H9 (cell line): ENCODE data around the gene CARD8. TPM values are rescaled to one million over a fixed set of nuclear protein-coding genes. Genes with fewer than 3 reads are reported as not detected.

Experiments
- DNase-seq: peaks from one replicate; pipeline ENCODE4 v3.0.0-alpha.2; 2017
- H2AFZ ChIP-seq: one replicate; pipeline ENCODE4 v1.6.1; 2013; ENCODE audit warnings: mild to moderate bottlenecking, low read length, control low read depth, moderate library complexity
- H2AK5ac ChIP-seq: 2 replicates; pipeline ENCODE4 v1.6.1; 2013; ENCODE audit warnings: low read length, control low read depth, mixed read lengths; ENCODE audit not compliant: insufficient read length
- H2BK120ac ChIP-seq: one replicate; pipeline ENCODE4 v1.6.1; 2013; ENCODE audit warnings: low read depth, mild to moderate bottlenecking, low read length, control low read depth, inconsistent platforms; ENCODE audit not compliant: poor library complexity, severe bottlenecking
- H2BK12ac ChIP-seq: 2 replicates; pipeline ENCODE4 v1.6.1; 2013; ENCODE audit warnings: low read length, control low read depth, mixed read lengths, low read depth; ENCODE audit not compliant: insufficient read length
- H2BK15ac ChIP-seq: 2 replicates; pipeline ENCODE4 v1.6.1; 2013; ENCODE audit warnings: low read depth, low read length, control low read depth
- H2BK20ac ChIP-seq: one replicate; pipeline ENCODE4 v1.6.1; 2013; ENCODE audit warnings: low read depth, mild to moderate bottlenecking, low read length, control low read depth, inconsistent platforms; ENCODE audit not compliant: poor library complexity, severe bottlenecking
- H2BK5ac ChIP-seq: 2 replicates; pipeline ENCODE4 v1.6.1; 2013; ENCODE audit warnings: low read length, control low read depth, mixed read lengths; ENCODE audit not compliant: insufficient read length
- H3K14ac ChIP-seq: 2 replicates; pipeline ENCODE4 v1.6.1; 2013; ENCODE audit warnings: low read length, control low read depth; ENCODE audit not compliant: insufficient read depth
- H3K18ac ChIP-seq: 2 replicates; pipeline ENCODE4 v1.6.1; 2013; ENCODE audit warnings: low read depth, mild to moderate bottlenecking, mixed read lengths, low read length, control low read depth; ENCODE audit not compliant: insufficient read length
- H3K23ac ChIP-seq: 2 replicates; pipeline ENCODE4 v1.6.1; 2013; ENCODE audit warnings: low read length, control low read depth, mixed read lengths, low read depth; ENCODE audit not compliant: insufficient read length
- H3K23me2 ChIP-seq: 2 replicates; pipeline ENCODE4 v1.6.1; 2013; ENCODE audit warnings: low read depth, mild to moderate bottlenecking, mixed read lengths, low read length, control low read depth; ENCODE audit not compliant: insufficient read length, poor library complexity, severe bottlenecking
- H3K27ac ChIP-seq: 2 replicates; pipeline ENCODE4 v1.5.1; 2013; ENCODE audit warnings: low read length, control low read depth, mixed read lengths, low read depth; ENCODE audit not compliant: insufficient read length
- H3K27me3 ChIP-seq: 2 replicates; pipeline ENCODE4 v1.6.1; 2013; ENCODE audit warnings: low read length, control low read depth, inconsistent platforms; ENCODE audit not compliant: insufficient read depth
- H3K4ac ChIP-seq: 2 replicates; pipeline ENCODE4 v1.6.1; 2013; ENCODE audit warnings: low read depth, mild to moderate bottlenecking, control low read depth, inconsistent platforms, low read length, moderate library complexity
- H3K4me1 ChIP-seq: 2 replicates; pipeline ENCODE4 v1.6.1; 2013; ENCODE audit warnings: low read length, control low read depth, inconsistent platforms; ENCODE audit not compliant: insufficient read depth
- H3K4me2 ChIP-seq: 2 replicates; pipeline ENCODE4 v1.6.1; 2013; ENCODE audit warnings: low read length, control low read depth, mixed read lengths; ENCODE audit not compliant: insufficient read length, insufficient read depth
- H3K56ac ChIP-seq: 2 replicates; pipeline ENCODE4 v1.6.1; 2013; ENCODE audit warnings: low read depth, mild to moderate bottlenecking, mixed read lengths, low read length, control low read depth; ENCODE audit not compliant: insufficient read length
- H3K79me1 ChIP-seq: 2 replicates; pipeline ENCODE4 v1.6.1; 2013; ENCODE audit warnings: low read depth, mild to moderate bottlenecking, moderate library complexity, low read length, control low read depth, inconsistent platforms; ENCODE audit not compliant: insufficient read depth, poor library complexity, severe bottlenecking
- H3K79me2 ChIP-seq: 2 replicates; pipeline ENCODE4 v1.6.1; 2013; ENCODE audit warnings: low read length, control low read depth, inconsistent platforms; ENCODE audit not compliant: insufficient read depth
- H3K9ac ChIP-seq: 2 replicates; pipeline ENCODE4 v1.6.1; 2013; ENCODE audit warnings: low read length, control low read depth, mixed read lengths; ENCODE audit not compliant: insufficient read length; ENCODE audit errors: extremely low read depth
- H3K9me3 ChIP-seq: one replicate; pipeline ENCODE4 v1.6.1; 2013; ENCODE audit warnings: low read depth, low read length, inconsistent platforms; ENCODE audit not compliant: control insufficient read depth
- H3T11ph ChIP-seq: one replicate; pipeline ENCODE4 v1.6.1; 2013; ENCODE audit warnings: mild to moderate bottlenecking, low read length, control low read depth, inconsistent platforms
- H4K20me1 ChIP-seq: one replicate; pipeline ENCODE4 v1.6.1; 2013; ENCODE audit not compliant: control insufficient read depth, insufficient read length, insufficient read depth
- H4K5ac ChIP-seq: 2 replicates; pipeline ENCODE4 v1.6.1; 2013; ENCODE audit warnings: low read depth, mild to moderate bottlenecking, mixed read lengths, low read length, control low read depth; ENCODE audit not compliant: insufficient read length
- H4K8ac ChIP-seq: replicated peaks from 2 replicates; pipeline ENCODE4 v1.6.1; 2013; ENCODE audit warnings: low read length, control low read depth, mixed read lengths, low read depth; ENCODE audit not compliant: insufficient read length
- H4K91ac ChIP-seq: 2 replicates; pipeline ENCODE4 v1.6.1; 2013; ENCODE audit warnings: low read depth, mild to moderate bottlenecking, moderate library complexity, mixed read lengths, low read length, control low read depth; ENCODE audit not compliant: insufficient read length
- H3K27ac Mint-ChIP-seq, 3 experiments: 2 replicates in 2 of 3; 3 replicates in 1 of 3; pipeline ENCODE4 v1.8.0; 2020 to 2021; ENCODE audit warnings: mixed read lengths in 3 of 3, mild to moderate bottlenecking in 1 of 3, moderate library complexity in 1 of 3
- H3K27me3 Mint-ChIP-seq: 2 replicates; pipeline ENCODE4 v1.8.0; 2021; ENCODE audit warnings: low read depth, mild to moderate bottlenecking, moderate library complexity, mixed read lengths
- H3K36me3 Mint-ChIP-seq, 3 experiments: 2 replicates in 2 of 3; 3 replicates in 1 of 3; pipeline ENCODE4 v1.8.0; 2020 to 2021; ENCODE audit warnings: low read depth in 3 of 3, mixed read lengths in 3 of 3; ENCODE audit not compliant: insufficient read depth in 1 of 3
- H3K4me1 Mint-ChIP-seq, 2 experiments: 2 replicates each; pipeline ENCODE4 v1.8.0; 2020; ENCODE audit warnings: mixed read lengths in 2 of 2
- H3K4me3 Mint-ChIP-seq, 2 experiments: 2 replicates in 1 of 2; 3 replicates in 1 of 2; pipeline ENCODE4 v1.8.0; 2020 to 2021; ENCODE audit warnings: mild to moderate bottlenecking in 2 of 2, mixed read lengths in 2 of 2, moderate library complexity in 1 of 2
- H3K9me3 Mint-ChIP-seq, 2 experiments: 2 replicates in 1 of 2; 3 replicates in 1 of 2; pipeline ENCODE4 v1.8.0; 2020; ENCODE audit warnings: mild to moderate bottlenecking in 2 of 2, mixed read lengths in 2 of 2, moderate library complexity in 1 of 2
- WGBS: extraction: QIAGEN DNeasy Blood & Tissue Kit; methylation state at CpG from one replicate; pipeline ENCODE4 v1.1.7; 2013; ENCODE audit warnings: missing lambda C conversion rate, low lambda C conversion rate, mixed read lengths; ENCODE audit not compliant: insufficient read length; ENCODE audit errors: extremely low coverage; 5-methylcytosine and 5-hydroxymethylcytosine counted together
- total RNA-seq: library from RNA; stranded (reverse); gene quantifications from 2 replicates; pipeline ENCODE4 v1.2.1, GENCODE V29; 2021
- TF ChIP-seq, protein P1 (sequence below): fragments of 200-600 bp; sonication (generic); conservative IDR thresholded peaks from 3 replicates; pipeline ENCODE4 v1.8.0; 2021; ENCODE audit warnings: antibody characterized with exemption, mild to moderate bottlenecking

CARD8 gene
- total RNA-seq, 1 experiment from 2014 or later: 21.0 TPM

DNA sequence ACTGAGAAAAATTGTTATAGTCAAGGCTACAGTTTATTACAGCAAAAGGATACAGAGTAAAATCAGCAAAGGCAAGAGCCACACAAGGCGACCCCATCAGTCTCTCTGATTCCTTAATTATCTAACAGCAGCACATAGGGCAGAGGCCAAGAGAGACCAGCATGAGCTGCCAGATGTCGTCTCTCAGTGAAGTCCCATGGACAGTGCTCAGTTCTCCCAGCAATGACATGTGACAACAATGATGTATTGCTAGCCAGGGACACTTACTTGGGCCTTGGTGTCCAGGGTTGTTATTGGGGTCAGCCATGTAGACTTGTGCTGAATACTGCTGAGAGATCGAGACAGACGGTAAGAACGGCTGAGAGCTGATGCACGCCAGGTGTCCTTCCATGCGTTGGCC lies 63.0 kb downstream of the CARD8 start:
- Histone ChIP-seq H3K4me1 (0 out of 2 replicates have a peak, but pooled peaks cover 2% of the 10 kb centered on the region), H2BK20ac (no peak overlapping the region), H3K18ac (no peak overlapping the region), H3K23me2 (no peaks in the 10 kb centered on the region), H3K9me3 (no peaks in the 10 kb centered on the region), H2BK15ac (no peak overlapping the region), H3K4me2 (no peak overlapping the region), H3K14ac (no peak overlapping the region), H2BK12ac (no peak overlapping the region), H3T11ph (no peak overlapping the region), H2AFZ (no peak overlapping the region), H3K9ac (no peak overlapping the region), H3K23ac (no peak overlapping the region), H3K79me2 (no peaks in the 10 kb centered on the region), H3K4ac (no peak overlapping the region), H4K91ac (no peak overlapping the region), H2BK120ac (no peak overlapping the region), H3K56ac (no peak overlapping the region), H3K79me1 (no peaks in the 10 kb centered on the region), H2BK5ac (no peak overlapping the region), H4K5ac (no peak overlapping the region), H2AK5ac (no peak overlapping the region), H3K27ac (no peak overlapping the region), H4K20me1 (no peaks in the 10 kb centered on the region), H4K8ac (no peak overlapping the region), H3K27me3 (no peaks in the 10 kb centered on the region)
- no CpG with 5 or more reads among the region's 7 CpGs for WGBS
- peaks cover 25 to 43% (median 26%) of the 10 kb centered on the region in 3 experiments for H3K36me3 Mint-ChIP-seq
- no peak overlapping the region for H3K4me3 Mint-ChIP-seq
- TF ChIP-seq, protein P1, sequence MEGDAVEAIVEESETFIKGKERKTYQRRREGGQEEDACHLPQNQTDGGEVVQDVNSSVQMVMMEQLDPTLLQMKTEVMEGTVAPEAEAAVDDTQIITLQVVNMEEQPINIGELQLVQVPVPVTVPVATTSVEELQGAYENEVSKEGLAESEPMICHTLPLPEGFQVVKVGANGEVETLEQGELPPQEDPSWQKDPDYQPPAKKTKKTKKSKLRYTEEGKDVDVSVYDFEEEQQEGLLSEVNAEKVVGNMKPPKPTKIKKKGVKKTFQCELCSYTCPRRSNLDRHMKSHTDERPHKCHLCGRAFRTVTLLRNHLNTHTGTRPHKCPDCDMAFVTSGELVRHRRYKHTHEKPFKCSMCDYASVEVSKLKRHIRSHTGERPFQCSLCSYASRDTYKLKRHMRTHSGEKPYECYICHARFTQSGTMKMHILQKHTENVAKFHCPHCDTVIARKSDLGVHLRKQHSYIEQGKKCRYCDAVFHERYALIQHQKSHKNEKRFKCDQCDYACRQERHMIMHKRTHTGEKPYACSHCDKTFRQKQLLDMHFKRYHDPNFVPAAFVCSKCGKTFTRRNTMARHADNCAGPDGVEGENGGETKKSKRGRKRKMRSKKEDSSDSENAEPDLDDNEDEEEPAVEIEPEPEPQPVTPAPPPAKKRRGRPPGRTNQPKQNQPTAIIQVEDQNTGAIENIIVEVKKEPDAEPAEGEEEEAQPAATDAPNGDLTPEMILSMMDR: no peak
- no peaks in the 10 kb centered on the region; the same call in 1 of the 2 replicates for H3K27me3 Mint-ChIP-seq
- no peak overlapping the region for H3K27ac Mint-ChIP-seq
- peaks cover 25 to 29% of the 10 kb centered on the region in 2 experiments for H3K4me1 Mint-ChIP-seq
- H3K9me3 Mint-ChIP-seq: peaks cover 10 to 20% of the 10 kb centered on the region in 2 experiments
- no peak for DNase-seq
